HFFc6 (cell line): ENCODE measurements around the gene CHCHD6. TPM values are rescaled to one million over a fixed set of nuclear protein-coding genes. Genes with fewer than 3 reads are reported as not detected.
A peak's percentile ranks its signal among the peaks of the same experiment; 100 is the strongest.

Experiments
- DNase-seq: peaks from one replicate; pipeline ENCODE4 v3.0.0-alpha.2; 2018
- H3K27ac Mint-ChIP-seq: 2 replicates; pipeline ENCODE4 v1.8.0; 2020; ENCODE audit warnings: mild to moderate bottlenecking, mixed read lengths
- H3K27me3 Mint-ChIP-seq: 2 replicates; pipeline ENCODE4 v1.8.0; 2021; ENCODE audit warnings: mild to moderate bottlenecking, moderate library complexity, mixed read lengths; ENCODE audit not compliant: insufficient read depth
- H3K36me3 Mint-ChIP-seq: 2 replicates; pipeline ENCODE4 v1.8.0; 2021; ENCODE audit warnings: low read depth, mixed read lengths
- H3K4me1 Mint-ChIP-seq: 2 replicates; pipeline ENCODE4 v1.8.0; 2020; ENCODE audit warnings: low read depth, mixed read lengths
- H3K4me3 Mint-ChIP-seq: 2 replicates; pipeline ENCODE4 v1.8.0; 2020; ENCODE audit warnings: mild to moderate bottlenecking, moderate library complexity, mixed read lengths
- H3K9me3 Mint-ChIP-seq: 2 replicates; pipeline ENCODE4 v1.8.0; 2020; ENCODE audit warnings: mild to moderate bottlenecking, mixed read lengths
- total RNA-seq, 6 experiments: library from RNA; stranded (reverse); fragmentation: NEBNext Ultra II Directional; extraction: Animal tissue kit (Norgen Biotek cat#: 25700); gene quantifications; 2 replicates in 1 of 6; 3 replicates in 5 of 6; pipeline ENCODE4 v1.2.3, GENCODE V29; 2021
- TF ChIP-seq, protein P1 (sequence below): fragments of 200-600 bp; sonication (generic); IDR thresholded peaks from 2 replicates; pipeline ENCODE4 v1.5.0; 2021; ENCODE audit warnings: antibody characterized with exemption, mild to moderate bottlenecking

CHCHD6 gene
- total RNA-seq, 6 experiments from 2014 or later = 18.6 to 22.9 (median 19.9) TPM

DNA sequence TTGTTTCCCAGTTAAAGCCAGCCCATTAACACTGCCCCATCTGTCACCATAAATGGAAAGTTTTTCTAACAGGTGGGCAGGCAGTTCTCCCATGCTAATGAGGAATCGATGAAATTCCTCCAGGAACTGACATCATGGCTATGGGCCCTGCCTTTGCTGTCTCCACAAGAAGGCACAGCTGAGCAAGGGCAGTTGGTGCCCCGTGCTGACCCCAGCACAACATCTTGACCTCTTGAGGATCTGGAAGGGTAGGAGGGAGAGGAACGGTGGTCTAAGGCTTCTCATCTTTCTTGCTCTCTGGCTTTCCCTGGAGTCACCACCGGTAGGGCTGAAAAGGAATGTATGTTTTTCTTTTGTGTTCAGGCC, 46.7 kb downstream of the CHCHD6 start:
- DNase-seq = no peak
- TF ChIP-seq, protein P1, sequence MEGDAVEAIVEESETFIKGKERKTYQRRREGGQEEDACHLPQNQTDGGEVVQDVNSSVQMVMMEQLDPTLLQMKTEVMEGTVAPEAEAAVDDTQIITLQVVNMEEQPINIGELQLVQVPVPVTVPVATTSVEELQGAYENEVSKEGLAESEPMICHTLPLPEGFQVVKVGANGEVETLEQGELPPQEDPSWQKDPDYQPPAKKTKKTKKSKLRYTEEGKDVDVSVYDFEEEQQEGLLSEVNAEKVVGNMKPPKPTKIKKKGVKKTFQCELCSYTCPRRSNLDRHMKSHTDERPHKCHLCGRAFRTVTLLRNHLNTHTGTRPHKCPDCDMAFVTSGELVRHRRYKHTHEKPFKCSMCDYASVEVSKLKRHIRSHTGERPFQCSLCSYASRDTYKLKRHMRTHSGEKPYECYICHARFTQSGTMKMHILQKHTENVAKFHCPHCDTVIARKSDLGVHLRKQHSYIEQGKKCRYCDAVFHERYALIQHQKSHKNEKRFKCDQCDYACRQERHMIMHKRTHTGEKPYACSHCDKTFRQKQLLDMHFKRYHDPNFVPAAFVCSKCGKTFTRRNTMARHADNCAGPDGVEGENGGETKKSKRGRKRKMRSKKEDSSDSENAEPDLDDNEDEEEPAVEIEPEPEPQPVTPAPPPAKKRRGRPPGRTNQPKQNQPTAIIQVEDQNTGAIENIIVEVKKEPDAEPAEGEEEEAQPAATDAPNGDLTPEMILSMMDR = no peak
- no peak overlapping the region for H3K4me3 Mint-ChIP-seq
- no peaks in the 10 kb centered on the region for H3K36me3 Mint-ChIP-seq
- H3K27ac Mint-ChIP-seq = no peak overlapping the region
- H3K27me3 Mint-ChIP-seq = peaks cover 3% of the 10 kb centered on the region
- peaks cover 41% of the 10 kb centered on the region for H3K4me1 Mint-ChIP-seq
- H3K9me3 Mint-ChIP-seq = no peaks in the 10 kb centered on the region

GRCh38 chr3:126751611-126752302, 47.7 kb downstream of the CHCHD6 start:
- H3K9me3 Mint-ChIP-seq = no peaks in the 10 kb centered on the region
- H3K27me3 Mint-ChIP-seq = peaks cover 3% of the 10 kb centered on the region
- TF ChIP-seq, protein P1 = no peak
- 0 out of 2 replicates have a peak overlapping the region, but pooled peaks have one; percentile 32 for H3K27ac Mint-ChIP-seq
- H3K4me3 Mint-ChIP-seq = no peak overlapping the region
- no peak for DNase-seq
- peaks cover 31% of the 10 kb centered on the region for H3K4me1 Mint-ChIP-seq
- no peaks in the 10 kb centered on the region for H3K36me3 Mint-ChIP-seq

DNA sequence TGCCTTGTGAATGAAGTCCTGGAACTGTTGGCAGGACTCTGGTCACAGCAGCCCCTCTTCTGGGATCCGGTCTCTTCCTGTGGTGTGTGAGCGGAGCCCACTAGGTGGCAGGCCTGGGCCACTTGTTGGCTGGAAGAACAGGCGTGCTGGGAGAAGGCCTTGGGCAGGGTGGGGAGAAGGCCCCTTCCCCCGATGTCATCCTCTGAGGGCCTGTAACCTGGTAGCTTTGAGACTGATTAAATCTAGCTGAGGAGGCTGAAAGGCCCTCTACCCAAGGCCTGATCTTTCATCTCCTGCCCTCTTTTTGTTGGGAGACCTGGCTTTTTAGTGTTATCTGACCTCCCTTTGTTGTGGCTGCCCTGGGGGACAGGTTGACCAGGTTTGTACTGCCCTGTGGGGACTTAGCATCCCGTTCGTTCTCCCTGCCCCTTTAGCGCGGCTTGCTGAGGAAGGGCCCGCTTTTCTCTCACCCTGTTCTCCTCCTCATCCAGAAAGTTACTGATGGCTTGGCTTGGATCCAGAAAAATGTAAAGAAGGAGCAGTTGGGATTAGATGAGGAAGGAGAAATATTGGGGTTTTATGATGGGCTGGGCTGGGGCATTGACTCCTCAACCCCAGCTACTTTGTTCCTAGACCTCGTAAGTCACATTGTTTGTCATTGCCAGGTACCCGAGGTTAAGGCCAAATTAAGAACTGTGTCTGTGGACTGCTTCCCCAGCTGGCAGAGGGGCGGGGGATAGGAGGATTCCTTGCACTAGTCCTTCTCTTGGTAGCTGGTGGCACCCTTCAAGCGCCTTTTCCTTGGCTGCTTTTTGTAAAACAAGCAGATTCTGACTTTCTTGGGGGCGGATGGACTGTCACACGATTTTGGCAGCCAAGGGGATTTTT, 48.5 kb downstream of the CHCHD6 start:
- no peak overlapping the region for H3K4me3 Mint-ChIP-seq
- no peaks in the 10 kb centered on the region for H3K36me3 Mint-ChIP-seq
- H3K27ac Mint-ChIP-seq = peak overlapping the region; percentile 57; the same call in 1 of the 2 replicates
- peak; percentile 68 for DNase-seq
- peaks cover 26% of the 10 kb centered on the region for H3K4me1 Mint-ChIP-seq
- TF ChIP-seq, protein P1 = peak; percentile 95
- H3K9me3 Mint-ChIP-seq = no peaks in the 10 kb centered on the region
- H3K27me3 Mint-ChIP-seq = peaks cover 3% of the 10 kb centered on the region

GRCh38 chr3:126753191-126754160, 49.4 kb downstream of the CHCHD6 start:
- peak; percentile 62 for DNase-seq
- Mint-ChIP-seq H3K36me3 (no peaks in the 10 kb centered on the region), H3K4me1 (peaks cover 26% of the 10 kb centered on the region), H3K9me3 (no peaks in the 10 kb centered on the region), H3K4me3 (peak overlapping the region; percentile 3; the same call in 1 of the 2 replicates), H3K27ac (peak overlapping the region; percentile 57; the same call in 1 of the 2 replicates), H3K27me3 (peaks cover 3% of the 10 kb centered on the region)
- TF ChIP-seq, protein P1 = no peak; the same call in 1 of the 2 replicates

GRCh38 chr3:126755866-126756265, 51.8 kb downstream of the CHCHD6 start:
- no peak overlapping the region for H3K4me3 Mint-ChIP-seq
- TF ChIP-seq, protein P1 = no peak
- peaks cover 3% of the 10 kb centered on the region; the same call in 1 of the 2 replicates for H3K27me3 Mint-ChIP-seq
- no peaks in the 10 kb centered on the region for H3K36me3 Mint-ChIP-seq
- H3K4me1 Mint-ChIP-seq = peaks cover 26% of the 10 kb centered on the region
- no peaks in the 10 kb centered on the region for H3K9me3 Mint-ChIP-seq
- DNase-seq = no peak
- no peak overlapping the region for H3K27ac Mint-ChIP-seq
